Activated T-helper 1 cell treated with anti-CD3 and anti-CD28 coated beads, Interleukin-2, amount 50 U/mL, for 16 hours (primary cell): Measurements from ENCODE around the gene SLC5A12.

ENCODE experiments used
- DNase-seq, 2 donors: peaks; one replicate each; pipeline ENCODE4 v3.0.0-alpha.2; 2020; ENCODE audit warnings: low read depth in 1 of 2, low spot score in 1 of 2

Gene SLC5A12

DNA sequence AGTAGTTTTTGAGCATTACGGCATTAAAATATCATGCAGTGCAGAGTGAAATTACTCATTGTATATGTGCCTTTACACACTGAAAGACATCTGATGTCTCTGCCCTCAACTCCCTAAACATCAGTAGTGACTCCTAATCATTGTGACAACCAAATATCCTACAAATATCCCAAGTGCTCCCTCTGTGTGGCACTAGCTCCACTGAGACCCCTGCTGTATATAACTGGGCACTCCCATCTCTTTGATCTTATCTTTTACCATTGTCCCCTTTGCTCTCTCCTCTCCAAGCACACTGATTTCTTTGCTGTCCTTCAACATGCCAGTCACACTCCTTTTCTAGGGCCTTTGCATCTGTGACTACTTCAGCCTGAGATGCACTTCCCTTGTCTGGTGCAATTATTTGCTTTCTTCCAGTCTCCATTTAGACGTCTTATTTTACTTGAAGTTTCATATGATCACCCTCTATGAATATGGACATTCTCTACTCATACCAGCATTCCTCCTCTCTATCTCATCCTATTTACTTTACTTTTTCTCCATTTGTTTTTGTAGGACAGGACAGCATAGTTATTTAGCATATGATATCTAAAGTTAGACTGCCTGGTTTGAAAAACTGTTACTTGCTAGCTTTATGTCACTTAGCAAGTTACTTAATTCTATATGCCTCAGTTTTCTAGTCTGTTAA is 2.4 kb downstream of the SLC5A12 start:
- DNase-seq, result no peak

- DNase-seq, result no peak
Measured at GRCh38 chr11:26717771-26718170, 4.1 kb downstream of the SLC5A12 start.

GRCh38 chr11:26715133-26715532 is 6.7 kb downstream of the SLC5A12 start:
- DNase-seq, result no peak

- DNase-seq, result no peak
Measured at GRCh38 chr11:26712497-26712896, 9.4 kb downstream of the SLC5A12 start.

DNA sequence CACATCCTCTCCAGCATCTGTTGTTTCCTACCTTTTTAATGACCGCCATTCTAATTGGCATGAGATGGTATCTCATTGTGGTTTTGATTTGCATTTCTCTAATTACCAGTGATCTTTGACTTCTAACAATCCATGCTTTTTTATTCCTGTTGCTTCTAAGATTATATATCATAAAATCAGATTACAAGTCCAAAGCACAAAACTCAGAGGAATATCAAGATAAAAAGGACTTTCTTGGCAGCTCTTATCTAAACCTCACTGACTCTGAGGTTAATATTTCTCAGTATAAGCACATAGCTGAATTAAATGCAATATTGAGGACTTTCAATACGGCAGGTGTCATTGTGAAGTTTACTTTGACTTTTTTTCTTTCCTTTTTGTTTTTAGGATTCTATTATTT is 11.4 kb downstream of the SLC5A12 start:
- DNase-seq, result no peak

DNA sequence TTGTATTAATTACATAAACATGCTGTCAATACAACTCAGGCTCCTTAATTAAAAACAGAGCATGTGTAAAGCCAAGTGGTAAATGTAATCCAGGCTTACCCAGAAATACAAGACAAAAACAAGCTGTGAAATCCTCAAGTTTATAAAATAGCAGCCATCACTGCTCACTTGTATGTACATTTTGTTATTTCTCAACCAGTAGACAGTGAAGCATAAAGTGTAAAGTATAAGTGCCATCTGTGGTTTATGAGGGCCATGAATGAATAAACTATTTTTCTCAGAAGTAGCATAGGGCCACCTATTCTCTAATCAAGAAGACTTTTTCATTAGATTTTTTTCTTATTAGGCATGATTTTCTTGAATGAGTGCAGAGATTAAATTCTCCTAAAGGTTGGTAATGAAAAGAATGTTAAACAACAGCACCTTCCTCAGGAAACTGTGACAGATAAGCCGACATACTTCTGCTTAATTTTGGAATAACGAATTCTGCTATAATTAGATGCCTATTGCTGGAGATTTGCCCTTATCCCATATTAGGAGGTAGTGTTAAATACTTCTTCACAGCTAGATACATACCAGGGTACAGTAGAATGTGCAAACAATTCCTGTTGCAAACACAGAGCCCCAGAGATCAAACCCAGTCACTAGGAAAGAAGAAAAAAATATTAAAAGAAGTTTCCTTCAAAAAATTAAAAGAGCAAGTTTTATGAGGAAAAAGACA is 13.0 kb downstream of the SLC5A12 start:
- DNase-seq, result no peak

DNA sequence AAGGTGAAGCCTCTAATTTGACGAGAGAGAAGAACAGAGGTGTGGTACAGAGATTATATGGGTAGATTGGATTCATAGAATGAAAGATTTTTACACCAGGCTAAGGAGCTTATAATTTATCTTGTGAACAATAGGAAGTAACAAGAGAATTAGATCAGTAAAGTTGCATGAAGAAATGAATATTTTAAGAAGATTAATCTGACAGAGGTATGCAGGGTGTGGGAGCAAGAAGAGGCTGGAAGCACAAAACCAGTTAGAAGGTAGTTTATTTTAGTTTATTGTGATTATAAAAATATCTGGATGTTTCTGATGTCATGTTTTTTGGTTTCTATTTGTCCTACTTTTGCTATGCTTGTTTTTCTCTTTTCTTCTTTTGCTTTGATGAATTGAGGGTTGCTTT is 15.7 kb downstream of the SLC5A12 start:
- DNase-seq, result no peak

GRCh38 chr11:26704249-26704648 is 17.6 kb downstream of the SLC5A12 start:
- no peak for DNase-seq

DNA sequence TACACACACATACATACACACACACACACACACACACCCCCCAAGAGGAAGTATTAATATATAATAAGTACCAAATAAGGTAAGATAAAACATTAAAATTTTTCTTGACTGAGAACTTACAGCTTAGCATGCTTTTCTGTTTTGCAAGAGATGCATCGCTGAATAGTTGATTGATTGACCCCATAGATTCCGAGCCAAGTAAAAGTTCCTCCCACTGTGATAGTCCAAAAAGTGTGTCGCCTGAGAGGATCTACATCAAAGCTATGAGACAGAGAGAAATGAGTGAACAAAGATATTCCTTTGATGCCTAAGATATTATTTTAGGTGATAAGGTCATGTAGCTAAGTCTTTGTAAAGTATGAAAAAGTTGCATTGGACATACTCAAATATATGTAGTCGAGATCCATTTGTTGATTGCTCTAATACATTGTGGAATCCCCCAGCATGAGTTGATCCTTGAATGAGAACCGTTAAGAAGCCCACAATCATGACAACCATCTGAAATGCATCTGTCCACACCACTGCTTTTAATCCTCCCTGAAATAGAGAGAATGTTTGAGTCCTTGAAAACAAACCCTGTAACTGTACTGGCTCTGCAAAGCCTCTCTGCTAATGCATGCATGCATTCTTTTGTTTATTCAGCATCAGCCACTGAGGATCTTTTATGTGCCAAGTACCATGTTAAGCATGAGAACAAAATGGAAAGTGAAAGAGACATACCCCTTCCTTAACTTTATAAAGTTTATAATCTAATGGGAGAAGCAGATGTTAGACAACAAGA is 18.3 kb downstream of the SLC5A12 start:
- DNase-seq, result no peak

GRCh38 chr11:26702406-26702805 is 19.5 kb downstream of the SLC5A12 start:
- DNase-seq, result no peak

DNA sequence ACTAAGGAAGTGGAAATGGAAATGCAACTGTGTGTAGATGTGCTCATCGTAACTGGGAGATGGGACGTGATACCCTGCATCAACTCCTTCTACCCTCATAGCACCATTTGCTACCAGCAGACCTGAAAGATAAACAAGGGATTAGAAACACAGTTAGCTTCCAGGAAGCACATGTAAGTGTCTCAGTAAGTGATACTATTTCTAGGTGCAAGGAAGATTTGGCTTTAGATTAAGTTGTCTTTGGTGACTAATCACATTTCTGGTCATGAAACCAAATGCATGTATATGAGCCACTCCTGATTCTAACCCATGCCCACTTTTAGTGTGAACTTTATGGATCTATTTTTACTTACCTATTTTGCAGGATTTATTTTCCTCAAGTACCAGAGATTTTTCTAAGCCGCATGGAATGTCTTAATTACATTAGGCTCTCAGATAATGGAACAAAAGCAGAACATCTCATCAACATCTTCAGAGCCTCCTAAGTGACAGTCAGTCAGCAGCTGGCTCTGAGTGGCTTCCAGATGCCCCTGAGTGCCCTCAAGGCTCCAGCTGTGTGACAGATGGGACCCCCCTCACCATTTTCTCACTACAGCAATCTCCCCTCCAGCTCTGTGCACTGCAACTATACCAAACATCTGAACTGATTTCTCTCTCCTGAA is 21.2 kb downstream of the SLC5A12 start:
- no peak for DNase-seq

DNA sequence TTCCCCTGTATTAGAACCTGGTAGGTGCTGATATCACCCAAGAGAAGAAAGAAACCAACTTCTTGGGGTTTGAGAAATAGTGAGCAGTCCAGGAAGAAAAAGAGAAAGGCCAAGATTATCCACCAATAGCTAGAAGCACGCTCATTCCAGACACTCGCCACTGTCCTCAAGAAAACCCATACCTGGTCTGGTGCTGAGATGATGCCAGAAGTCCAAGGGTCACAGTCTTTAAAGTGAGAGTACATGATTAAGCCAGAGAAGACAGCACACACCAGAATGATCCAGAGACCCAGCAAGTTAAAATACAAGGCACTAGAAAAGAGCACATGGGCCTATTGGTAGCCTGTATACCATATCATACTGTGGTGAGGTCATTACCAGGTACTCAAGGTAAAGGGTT is 23.6 kb downstream of the SLC5A12 start:
- no peak for DNase-seq

DNA sequence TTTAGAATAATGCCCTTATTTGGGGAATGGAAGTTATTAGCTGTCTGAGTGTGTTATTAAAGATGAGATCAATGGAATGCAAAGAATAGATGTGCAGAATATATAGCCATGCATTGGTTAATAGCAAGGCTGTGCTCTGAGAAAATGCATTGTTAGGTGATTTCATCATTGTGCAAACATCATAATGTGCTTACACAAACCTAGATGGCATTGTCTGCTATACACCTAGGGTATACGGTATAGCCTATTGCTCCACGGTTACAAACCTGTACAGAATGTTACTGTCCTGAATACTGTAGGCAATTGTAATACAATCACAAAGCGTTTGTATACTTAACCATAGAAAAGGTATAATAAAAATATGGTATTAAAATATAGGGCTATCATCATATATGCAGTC is 25.5 kb downstream of the SLC5A12 start:
- no peak for DNase-seq

DNA sequence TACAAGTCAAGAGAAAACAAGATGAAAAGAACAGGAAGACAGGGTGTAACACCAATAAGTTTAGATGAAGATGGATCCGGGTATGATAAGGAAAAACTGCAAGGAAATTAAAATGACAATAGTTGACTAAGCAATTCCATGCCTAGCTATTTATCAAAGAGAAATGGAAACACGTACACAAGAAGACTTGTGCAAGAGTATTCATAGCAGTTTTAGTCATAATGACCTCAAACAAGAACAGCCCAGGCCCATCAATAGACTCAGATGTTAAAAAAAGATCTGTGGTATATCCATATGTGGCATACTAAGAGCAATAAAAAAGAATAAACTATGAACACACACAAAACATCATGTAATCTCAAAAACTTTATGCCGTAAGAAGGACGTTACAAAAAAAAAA is 33.2 kb downstream of the SLC5A12 start:
- no peak for DNase-seq

- no peak for DNase-seq
Measured at GRCh38 chr11:26687351-26687750, 34.5 kb downstream of the SLC5A12 start.

DNA sequence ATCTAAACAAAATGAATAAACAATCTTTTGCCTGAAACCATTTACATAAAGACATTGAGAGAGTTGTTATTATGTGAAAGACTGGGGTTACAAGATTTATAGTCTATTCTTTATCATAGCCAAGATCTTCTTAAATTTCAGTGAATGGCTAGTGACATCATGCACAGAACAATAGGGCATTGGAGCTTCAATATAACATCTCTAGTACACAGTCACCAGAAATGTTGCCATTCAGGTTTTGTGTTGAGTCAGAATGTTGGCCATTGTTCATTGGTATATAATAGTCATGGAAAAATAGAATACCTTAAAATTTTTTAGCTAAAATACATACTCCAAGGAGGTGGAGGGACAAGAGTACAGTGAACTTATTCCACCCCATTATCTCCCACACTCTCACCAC is 44.3 kb downstream of the SLC5A12 start:
- DNase-seq, result no peak

DNA sequence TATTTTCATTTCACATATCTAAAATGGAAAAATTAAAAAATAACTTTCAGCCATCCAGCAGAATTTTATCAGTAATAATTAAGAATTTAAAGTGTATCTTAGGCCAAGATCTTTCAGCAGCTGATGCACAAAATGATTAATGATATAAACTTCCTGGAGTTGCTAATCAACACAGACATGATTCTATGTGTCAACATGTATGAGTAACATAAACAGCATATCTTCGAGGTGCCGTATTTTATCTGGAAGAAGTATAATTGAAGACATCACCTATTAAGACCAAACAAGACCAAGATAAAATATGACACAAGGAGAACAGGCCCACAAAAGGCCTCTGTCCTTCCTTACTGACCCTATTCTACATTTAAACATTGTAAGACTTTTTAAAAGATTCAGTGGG is 45.2 kb downstream of the SLC5A12 start:
- DNase-seq, result no peak

DNA sequence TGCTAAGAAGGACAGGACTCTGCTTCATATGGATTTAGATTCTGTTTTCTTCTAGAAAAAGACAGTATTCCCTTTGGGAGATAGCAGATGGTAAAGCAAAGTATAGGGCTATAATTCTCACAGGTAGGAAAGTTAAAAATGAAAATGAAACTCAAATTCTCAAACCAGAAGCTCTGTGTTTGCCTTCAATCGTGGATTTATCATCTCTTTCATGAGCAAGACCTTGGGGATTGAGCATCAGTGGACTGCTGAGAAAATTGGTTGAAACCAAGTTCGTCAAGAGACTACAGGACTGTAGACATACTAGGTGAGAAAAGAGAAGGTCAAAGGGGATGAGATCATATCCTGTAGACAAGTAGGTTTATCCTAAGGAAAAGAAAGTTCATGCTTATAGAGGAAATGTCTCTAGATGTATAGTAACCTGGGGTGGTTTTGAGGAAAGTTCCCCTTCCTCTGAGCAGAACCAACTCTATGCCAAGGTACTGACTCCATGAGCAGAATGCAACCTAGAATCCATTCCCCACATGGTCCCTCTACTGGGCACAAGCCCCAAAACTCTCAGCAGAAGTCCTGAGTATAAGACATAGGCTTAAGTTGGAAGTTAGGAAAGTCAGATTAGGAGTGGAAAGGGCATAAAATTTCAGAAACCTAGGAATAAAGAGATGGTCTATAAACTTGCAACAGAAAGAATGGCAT is 46.5 kb downstream of the SLC5A12 start:
- DNase-seq, result no peak

- DNase-seq, result no peak
Measured at GRCh38 chr11:26665946-26666345, 55.9 kb downstream of the SLC5A12 start.

GRCh38 chr11:26665036-26665435 is 56.8 kb downstream of the SLC5A12 start:
- no peak for DNase-seq

DNA sequence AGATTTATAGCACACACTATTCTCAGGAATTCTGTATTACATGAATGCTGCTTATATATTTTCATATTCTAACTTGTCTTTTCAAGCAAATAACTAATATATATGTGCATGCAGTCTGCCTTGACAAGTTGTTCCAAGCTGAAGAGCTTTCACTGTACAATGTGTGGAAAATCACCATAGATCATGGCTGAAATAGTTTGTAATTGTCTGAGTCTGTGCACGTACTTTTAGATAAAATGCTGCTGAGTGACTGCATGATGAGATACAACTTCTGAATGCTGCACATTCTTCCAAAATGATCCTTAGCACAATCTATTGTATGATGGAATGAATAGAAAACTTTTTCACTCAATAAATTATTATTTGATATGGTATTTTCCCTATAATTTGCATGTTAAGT is 58.9 kb downstream of the SLC5A12 start:
- no peak for DNase-seq
